Measurements from ENCODE around the gene PDE4A.
A peak's percentile ranks its signal among the peaks of the same experiment; 100 is the strongest.
"Not testable (repeated sequence)": the region's sequence is repeated elsewhere in the genome, so short reads cannot be mapped to it uniquely, and the experiment has no call there.

The PDE4A gene

GRCh38 chr19:10420444-10421239 is at the start of gene PDE4A:
Gene PDE4A, plus strand, starts transcription at chr19:10420538. Its CDS starts 227 bp downstream, at chr19:10420765.
- DNase-seq, result peak; percentile 53

- no peak for DNase-seq
Measured at GRCh38 chr19:10372690-10373089, 47.6 kb upstream of the PDE4A start.

- DNase-seq, result no peak
Measured at GRCh38 chr19:10374931-10375330, 45.4 kb upstream of the PDE4A start.

GRCh38 chr19:10377140-10377640 is 43.1 kb upstream of the PDE4A start:
- DNase-seq, result not testable (repeated sequence)

GRCh38 chr19:10378124-10378523 is 42.2 kb upstream of the PDE4A start:
- no peak for DNase-seq

GRCh38 chr19:10379880-10380312 is 40.4 kb upstream of the PDE4A start:
- no peak for DNase-seq

GRCh38 chr19:10380313-10381102 is 39.8 kb upstream of the PDE4A start, which contains the start of gene TYK2:
Gene TYK2, minus strand, starts transcription at chr19:10380572. Its CDS starts 2,166 bp downstream, at chr19:10378406.
- peak; percentile 95 for DNase-seq

GRCh38 chr19:10383223-10383499 is 37.2 kb upstream of the PDE4A start:
- DNase-seq, result not testable (repeated sequence)

GRCh38 chr19:10384580-10384979 is 35.8 kb upstream of the PDE4A start:
- DNase-seq, result no peak

GRCh38 chr19:10388957-10389356 is 31.4 kb upstream of the PDE4A start:
- peak; percentile 87 for DNase-seq

- no peak for DNase-seq
Measured at GRCh38 chr19:10389863-10390262, 30.5 kb upstream of the PDE4A start.

- DNase-seq, result peak; percentile 63
Measured at GRCh38 chr19:10390652-10391286, 29.6 kb upstream of the PDE4A start.

- no peak for DNase-seq
Measured at GRCh38 chr19:10392120-10392519, 28.2 kb upstream of the PDE4A start.

GRCh38 chr19:10393137-10393536 is 27.2 kb upstream of the PDE4A start:
- DNase-seq, result no peak

GRCh38 chr19:10395003-10395402 is 25.3 kb upstream of the PDE4A start:
- no peak for DNase-seq

- no peak for DNase-seq
Measured at GRCh38 chr19:10395436-10395835, 24.9 kb upstream of the PDE4A start.

- DNase-seq, result no peak
Measured at GRCh38 chr19:10395917-10396316, 24.4 kb upstream of the PDE4A start.

GRCh38 chr19:10398819-10399218 is 21.5 kb upstream of the PDE4A start:
- DNase-seq, result no peak

- not testable (repeated sequence) for DNase-seq
Measured at GRCh38 chr19:10399340-10399739, 21.0 kb upstream of the PDE4A start.

- no peak for DNase-seq
Measured at GRCh38 chr19:10399878-10400277, 20.5 kb upstream of the PDE4A start.

GRCh38 chr19:10402441-10403038 is 17.8 kb upstream of the PDE4A start:
- no peak for DNase-seq

- DNase-seq, result peak; percentile 98
Measured at GRCh38 chr19:10403137-10404021, 17.0 kb upstream of the PDE4A start, which contains the start of gene CDC37. Gene CDC37, minus strand, starts transcription at chr19:10403542. Its CDS starts 63 bp downstream, at chr19:10403479.
